SH-SY5Y (cell line): ENCODE results near the gene POLRMT.

Experiments
- GATA2 ChIP-seq: IDR thresholded peaks from 2 replicates; pipeline ENCODE4 v1.6.1; 2011; ENCODE audit warnings: mild to moderate bottlenecking, low read depth, low read length
- GATA3 ChIP-seq: IDR thresholded peaks from 2 replicates; pipeline ENCODE4 v1.6.1; 2011; ENCODE audit warnings: low read depth, mild to moderate bottlenecking, low read length, moderate library complexity

The POLRMT gene

DNA sequence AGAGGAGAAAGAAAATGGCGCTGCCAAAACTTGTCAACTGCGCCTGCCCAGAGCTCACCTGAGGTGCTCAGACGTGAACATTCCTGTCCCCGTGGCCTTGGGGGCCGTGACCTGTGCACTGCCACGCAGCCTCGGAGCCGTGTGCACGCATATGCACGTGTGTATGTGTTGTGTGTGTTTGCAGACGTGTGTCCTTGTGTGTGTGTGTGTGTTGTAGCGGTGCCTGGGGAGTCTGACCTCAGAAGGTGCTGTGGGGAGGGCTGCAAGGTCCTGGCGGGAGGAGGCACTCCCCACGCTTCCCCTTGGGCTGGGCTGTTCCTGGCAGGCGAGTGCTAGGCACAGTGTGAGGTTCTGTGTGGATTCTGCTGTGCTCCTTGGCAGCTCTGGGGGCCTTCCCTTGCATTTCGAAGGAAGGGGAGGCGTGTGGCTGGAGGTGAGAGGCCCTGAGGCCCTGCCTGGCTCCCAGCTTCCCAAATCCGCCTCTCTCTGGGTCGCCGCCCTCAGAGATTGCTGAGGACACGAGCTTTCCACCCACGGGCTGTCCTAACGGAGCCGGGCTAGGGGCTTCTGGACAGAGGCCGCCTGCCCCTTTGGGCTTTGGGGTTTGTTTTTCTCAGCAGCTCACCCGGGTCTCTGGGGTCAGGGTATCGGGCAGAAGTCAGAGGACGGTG, 56.4 kb downstream of the POLRMT start:
- TF ChIP-seq GATA3 = no peak
- no peak for TF ChIP-seq GATA2

DNA sequence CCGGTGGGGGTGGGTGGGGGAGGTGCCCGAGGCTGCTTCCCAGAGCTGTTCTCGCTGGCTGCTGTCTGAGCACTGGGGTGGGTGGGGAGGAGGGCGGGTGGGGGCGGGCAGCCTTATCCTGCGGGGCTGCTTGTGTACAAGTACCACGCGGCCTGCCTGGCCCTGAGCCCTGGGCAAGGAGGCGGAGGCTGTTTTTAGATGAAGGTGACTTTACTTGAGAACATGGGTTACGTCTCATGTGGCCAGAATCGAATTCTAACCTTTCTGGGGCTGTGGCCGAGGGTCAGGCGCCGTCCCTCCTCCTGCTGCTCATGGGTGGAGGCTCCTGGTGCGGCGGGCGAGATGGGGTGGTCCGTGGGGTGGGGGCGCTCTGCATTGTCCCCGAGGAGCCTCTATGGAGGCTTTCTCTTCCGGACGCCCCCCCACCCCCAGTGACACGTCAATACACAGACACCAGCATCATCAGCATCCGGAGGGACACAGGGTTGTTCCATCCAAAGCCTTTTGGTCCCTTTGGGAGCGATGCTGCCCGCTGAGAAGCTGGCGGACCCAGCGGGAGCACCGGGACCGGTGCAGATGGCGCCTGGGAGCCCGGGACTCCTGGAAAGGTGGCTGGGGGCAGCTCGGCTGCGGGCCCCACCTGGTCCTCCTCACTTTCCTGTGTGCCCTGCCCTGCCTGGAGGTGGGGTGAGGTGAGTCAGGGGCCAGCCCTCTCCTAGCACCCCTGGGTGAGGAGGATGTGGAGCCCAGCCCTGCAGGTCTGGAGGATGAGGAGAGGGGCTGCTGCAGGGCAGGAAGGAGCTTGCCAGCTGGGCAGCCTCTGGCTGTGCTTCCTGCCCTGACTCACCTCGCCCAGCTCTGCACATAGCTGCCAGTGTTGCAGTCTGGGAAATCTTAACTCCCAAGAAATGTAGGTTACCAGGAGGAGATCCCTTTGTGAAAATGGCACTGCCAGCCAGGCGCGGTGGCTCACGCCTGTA, 57.5 kb downstream of the POLRMT start:
- TF ChIP-seq GATA2 (no peak), GATA3 (no peak)

DNA sequence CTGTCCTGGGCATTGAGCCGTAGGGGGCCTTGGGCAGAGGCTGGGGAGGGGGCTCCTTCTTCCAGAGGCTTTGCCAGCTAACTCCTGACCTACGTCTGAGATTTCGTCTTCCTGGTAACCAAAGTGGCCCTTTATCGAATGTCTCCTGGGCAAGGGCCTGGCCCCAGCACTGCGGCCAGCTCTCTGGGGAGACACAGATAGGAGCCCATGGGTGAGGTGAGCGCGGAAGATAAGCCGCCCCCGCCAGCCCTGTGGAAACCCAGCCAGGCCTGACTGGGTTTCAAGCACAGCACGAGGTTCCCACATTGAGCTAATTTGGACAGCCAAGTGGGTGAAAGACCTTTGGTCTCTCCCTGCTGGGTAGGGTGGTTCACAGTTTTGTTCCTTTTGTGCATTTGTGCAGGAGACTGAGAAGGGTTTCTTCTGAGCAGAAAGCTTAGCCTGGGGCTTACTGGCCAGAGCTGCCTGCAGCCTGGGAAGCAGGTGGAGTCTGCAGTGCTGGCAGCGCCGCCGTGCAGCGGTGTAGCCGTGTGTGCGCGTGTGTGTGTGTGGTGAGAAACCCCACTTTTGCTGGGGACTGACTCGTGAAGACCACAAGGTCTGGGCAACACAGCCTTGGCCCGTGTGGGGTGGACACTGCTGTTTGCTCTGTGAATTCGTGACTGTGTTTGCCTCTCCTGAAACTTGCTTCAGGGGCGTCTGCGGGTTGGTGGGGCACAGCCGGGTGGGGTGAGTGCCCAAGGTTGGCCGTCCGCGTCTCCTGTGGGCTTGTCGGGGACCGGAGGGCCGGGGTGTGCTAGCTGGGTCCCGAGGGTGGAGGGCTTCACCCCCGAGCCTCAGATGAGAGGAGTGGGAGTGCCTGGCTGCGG, 58.4 kb downstream of the POLRMT start:
- TF ChIP-seq GATA2 (no peak), GATA3 (no peak)

DNA sequence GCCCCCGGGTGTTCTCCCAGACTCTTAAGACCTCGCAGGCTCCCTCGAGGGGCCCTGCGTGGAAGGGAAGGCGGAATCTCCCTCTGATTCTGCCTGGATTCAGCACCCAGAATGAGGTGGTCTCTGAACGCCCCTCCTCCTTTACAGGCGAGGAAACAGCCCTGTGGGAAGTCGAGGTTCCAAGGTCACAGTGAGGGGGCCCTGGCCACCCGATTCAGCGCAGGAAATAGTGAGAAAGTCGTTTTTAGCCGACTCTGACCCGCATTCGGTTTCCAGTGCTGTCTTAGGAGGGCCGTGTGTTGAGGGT, 59.9 kb downstream of the POLRMT start:
- TF ChIP-seq GATA2 (no peak), GATA3 (no peak)

GRCh38 chr19:572743-573518, 60.4 kb downstream of the POLRMT start:
- TF ChIP-seq GATA3 = no peak
- TF ChIP-seq GATA2 = no peak

DNA sequence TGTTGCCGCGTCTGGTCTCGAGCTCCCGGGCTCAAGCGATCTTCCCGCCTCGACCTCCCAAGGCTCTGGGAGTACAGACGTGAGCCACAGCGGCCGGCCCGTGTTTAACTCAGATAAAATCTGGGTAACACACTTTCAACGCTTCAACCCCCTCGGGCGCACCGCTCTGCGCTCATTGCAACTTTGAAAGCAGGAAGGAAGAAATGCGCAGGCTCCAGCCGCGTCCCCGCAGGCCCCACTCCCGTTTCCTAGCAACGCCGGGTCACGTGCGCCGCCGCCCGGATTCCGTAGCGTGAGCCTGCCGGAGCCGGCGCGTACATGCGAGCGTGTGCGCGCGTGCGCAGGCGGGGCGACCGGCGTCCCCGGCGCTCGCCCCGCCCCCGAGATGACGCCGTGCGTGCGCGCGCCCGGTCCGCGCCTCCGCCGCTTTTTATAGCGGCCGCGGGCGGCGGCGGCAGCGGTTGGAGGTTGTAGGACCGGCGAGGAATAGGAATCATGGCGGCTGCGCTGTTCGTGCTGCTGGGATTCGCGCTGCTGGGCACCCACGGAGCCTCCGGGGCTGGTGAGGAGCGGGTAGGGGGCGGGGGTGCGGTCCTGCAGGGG, 61.1 kb downstream of the POLRMT start, which contains the start of gene BSG:
Gene BSG, plus strand, starts transcription at position 457 of the 603 bp plus-strand sequence. Its CDS starts 39 bp downstream, at position 496.
- TF ChIP-seq GATA3 (no peak; the same call in 1 of the 2 replicates), GATA2 (peak; percentile 95)

- TF ChIP-seq GATA2 (no peak), GATA3 (no peak)
Observed at GRCh38 chr19:571566-571974, 61.8 kb downstream of the POLRMT start.

GRCh38 chr19:570937-571565, 62.3 kb downstream of the POLRMT start:
- TF ChIP-seq GATA2 (no peak), GATA3 (no peak)

- TF ChIP-seq GATA3 (no peak), GATA2 (no peak)
Observed at GRCh38 chr19:570251-570686, 63.1 kb downstream of the POLRMT start.

GRCh38 chr19:567296-567900, 65.9 kb downstream of the POLRMT start:
- no peak for TF ChIP-seq GATA2
- TF ChIP-seq GATA3 = no peak
